ENCODE results near the gene HIPK4.

HIPK4 gene

GRCh38 chr19:40378509-40378908 lies 11.5 kb downstream of the HIPK4 start:
- TF ChIP-seq TCF4 (CRISPR knock-in tag; IDR thresholded peaks at IDR 0.05; ENCODE audit: borderline replicate concordance): no peak
- TF ChIP-seq TSHZ2 (CRISPR knock-in tag; IDR thresholded peaks at IDR 0.05): no peak
- no peak for TF ChIP-seq ZNF8 (CRISPR knock-in tag; IDR thresholded peaks at IDR 0.05)
- no peak for TF ChIP-seq PPARA (CRISPR knock-in tag; IDR thresholded peaks at IDR 0.05; ENCODE audit: borderline replicate concordance)
- no peak for TF ChIP-seq CSDC2 (CRISPR knock-in tag; IDR thresholded peaks at IDR 0.05)
- no peak for TF ChIP-seq ESRRG (CRISPR knock-in tag; IDR thresholded peaks at IDR 0.05)
- TF ChIP-seq BACH2 (CRISPR knock-in tag; IDR thresholded peaks at IDR 0.05; ENCODE audit: borderline replicate concordance): no peak
- ATAC-seq: no peak

GRCh38 chr19:40377876-40378385 lies 12.1 kb downstream of the HIPK4 start:
- no peak for ATAC-seq
- TF ChIP-seq ZNF70 (CRISPR knock-in tag; IDR thresholded peaks at IDR 0.05) (no peak), ZFP30 (CRISPR knock-in tag; IDR thresholded peaks at IDR 0.05) (no peak), GLIS3 (CRISPR knock-in tag; IDR thresholded peaks at IDR 0.05) (no peak), ESRRG (CRISPR knock-in tag; IDR thresholded peaks at IDR 0.05) (no peak), RARB (CRISPR knock-in tag; IDR thresholded peaks at IDR 0.05) (no peak), BACH2 (CRISPR knock-in tag; IDR thresholded peaks at IDR 0.05; ENCODE audit: borderline replicate concordance) (no peak), OSR1 (CRISPR knock-in tag; IDR thresholded peaks at IDR 0.05) (no peak), ZNF8 (CRISPR knock-in tag; IDR thresholded peaks at IDR 0.05) (no peak), TCF4 (CRISPR knock-in tag; IDR thresholded peaks at IDR 0.05; ENCODE audit: borderline replicate concordance) (no peak), TSHZ2 (CRISPR knock-in tag; IDR thresholded peaks at IDR 0.05) (no peak), CSDC2 (CRISPR knock-in tag; IDR thresholded peaks at IDR 0.05) (no peak), ZFP3 (CRISPR knock-in tag; IDR thresholded peaks at IDR 0.05) (no peak), PPARA (CRISPR knock-in tag; IDR thresholded peaks at IDR 0.05; ENCODE audit: borderline replicate concordance) (no peak), SNAI2 (CRISPR knock-in tag; IDR thresholded peaks at IDR 0.05) (no peak), TOX (CRISPR knock-in tag; IDR thresholded peaks at IDR 0.05; ENCODE audit: borderline replicate concordance) (no peak)
- TF ChIP-seq, protein P1, sequence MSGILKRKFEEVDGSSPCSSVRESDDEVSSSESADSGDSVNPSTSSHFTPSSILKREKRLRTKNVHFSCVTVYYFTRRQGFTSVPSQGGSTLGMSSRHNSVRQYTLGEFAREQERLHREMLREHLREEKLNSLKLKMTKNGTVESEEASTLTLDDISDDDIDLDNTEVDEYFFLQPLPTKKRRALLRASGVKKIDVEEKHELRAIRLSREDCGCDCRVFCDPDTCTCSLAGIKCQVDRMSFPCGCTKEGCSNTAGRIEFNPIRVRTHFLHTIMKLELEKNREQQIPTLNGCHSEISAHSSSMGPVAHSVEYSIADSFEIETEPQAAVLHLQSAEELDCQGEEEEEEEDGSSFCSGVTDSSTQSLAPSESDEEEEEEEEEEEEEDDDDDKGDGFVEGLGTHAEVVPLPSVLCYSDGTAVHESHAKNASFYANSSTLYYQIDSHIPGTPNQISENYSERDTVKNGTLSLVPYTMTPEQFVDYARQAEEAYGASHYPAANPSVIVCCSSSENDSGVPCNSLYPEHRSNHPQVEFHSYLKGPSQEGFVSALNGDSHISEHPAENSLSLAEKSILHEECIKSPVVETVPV (CRISPR knock-in tag; IDR thresholded peaks at IDR 0.05): no peak

DNA sequence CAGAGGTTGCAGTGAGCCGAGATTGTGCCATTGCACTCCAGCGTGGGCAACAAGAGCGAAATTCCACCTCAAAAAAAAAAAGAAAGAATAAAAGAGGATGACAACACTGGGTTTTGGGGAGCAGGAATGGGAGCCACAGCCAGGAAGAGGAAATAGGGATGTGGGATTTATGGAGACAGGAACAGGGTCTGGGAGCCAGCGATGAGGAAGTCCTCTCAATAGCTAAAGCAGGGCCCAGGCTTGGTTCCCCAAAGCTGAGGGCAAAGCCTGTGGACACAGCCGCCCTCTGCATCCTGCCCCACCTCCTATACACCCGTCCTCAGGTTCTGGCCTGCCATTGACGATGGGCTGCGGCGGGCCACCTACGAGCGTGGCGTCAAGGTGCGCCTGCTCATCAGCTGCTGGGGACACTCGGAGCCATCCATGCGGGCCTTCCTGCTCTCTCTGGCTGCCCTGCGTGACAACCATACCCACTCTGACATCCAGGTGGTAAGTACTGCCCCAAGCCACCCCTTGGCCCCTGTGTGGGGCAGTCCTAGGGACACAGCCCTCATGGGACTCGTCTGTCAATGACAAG lies 13.6 kb downstream of the HIPK4 start:
- no peak for ATAC-seq
- TF ChIP-seq ZFP3 (CRISPR knock-in tag; IDR thresholded peaks at IDR 0.05) (no peak), ZNF8 (CRISPR knock-in tag; IDR thresholded peaks at IDR 0.05) (no peak), TCF4 (CRISPR knock-in tag; IDR thresholded peaks at IDR 0.05; ENCODE audit: borderline replicate concordance) (no peak), OSR1 (CRISPR knock-in tag; IDR thresholded peaks at IDR 0.05) (no peak), ISL1 (CRISPR knock-in tag; IDR thresholded peaks at IDR 0.05) (no peak), CREB5 (CRISPR knock-in tag; IDR thresholded peaks at IDR 0.05; ENCODE audit: low read depth) (no peak), ESRRG (CRISPR knock-in tag; IDR thresholded peaks at IDR 0.05) (no peak), CSDC2 (CRISPR knock-in tag; IDR thresholded peaks at IDR 0.05) (no peak), RARB (CRISPR knock-in tag; IDR thresholded peaks at IDR 0.05) (no peak), TOX (CRISPR knock-in tag; IDR thresholded peaks at IDR 0.05; ENCODE audit: borderline replicate concordance) (no peak), GLIS3 (CRISPR knock-in tag; IDR thresholded peaks at IDR 0.05) (no peak), PPARA (CRISPR knock-in tag; IDR thresholded peaks at IDR 0.05; ENCODE audit: borderline replicate concordance) (no peak), SNAI2 (CRISPR knock-in tag; IDR thresholded peaks at IDR 0.05) (no peak), ZFP30 (CRISPR knock-in tag; IDR thresholded peaks at IDR 0.05) (no peak), ZNF70 (CRISPR knock-in tag; IDR thresholded peaks at IDR 0.05) (no peak)
- TF ChIP-seq, protein P1 (CRISPR knock-in tag; IDR thresholded peaks at IDR 0.05): no peak
- TF ChIP-seq, protein P2, sequence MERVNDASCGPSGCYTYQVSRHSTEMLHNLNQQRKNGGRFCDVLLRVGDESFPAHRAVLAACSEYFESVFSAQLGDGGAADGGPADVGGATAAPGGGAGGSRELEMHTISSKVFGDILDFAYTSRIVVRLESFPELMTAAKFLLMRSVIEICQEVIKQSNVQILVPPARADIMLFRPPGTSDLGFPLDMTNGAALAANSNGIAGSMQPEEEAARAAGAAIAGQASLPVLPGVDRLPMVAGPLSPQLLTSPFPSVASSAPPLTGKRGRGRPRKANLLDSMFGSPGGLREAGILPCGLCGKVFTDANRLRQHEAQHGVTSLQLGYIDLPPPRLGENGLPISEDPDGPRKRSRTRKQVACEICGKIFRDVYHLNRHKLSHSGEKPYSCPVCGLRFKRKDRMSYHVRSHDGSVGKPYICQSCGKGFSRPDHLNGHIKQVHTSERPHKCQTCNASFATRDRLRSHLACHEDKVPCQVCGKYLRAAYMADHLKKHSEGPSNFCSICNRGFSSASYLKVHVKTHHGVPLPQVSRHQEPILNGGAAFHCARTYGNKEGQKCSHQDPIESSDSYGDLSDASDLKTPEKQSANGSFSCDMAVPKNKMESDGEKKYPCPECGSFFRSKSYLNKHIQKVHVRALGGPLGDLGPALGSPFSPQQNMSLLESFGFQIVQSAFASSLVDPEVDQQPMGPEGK (CRISPR knock-in tag; IDR thresholded peaks at IDR 0.05; ENCODE audit: borderline replicate concordance): no peak
- TF ChIP-seq, protein P3, sequence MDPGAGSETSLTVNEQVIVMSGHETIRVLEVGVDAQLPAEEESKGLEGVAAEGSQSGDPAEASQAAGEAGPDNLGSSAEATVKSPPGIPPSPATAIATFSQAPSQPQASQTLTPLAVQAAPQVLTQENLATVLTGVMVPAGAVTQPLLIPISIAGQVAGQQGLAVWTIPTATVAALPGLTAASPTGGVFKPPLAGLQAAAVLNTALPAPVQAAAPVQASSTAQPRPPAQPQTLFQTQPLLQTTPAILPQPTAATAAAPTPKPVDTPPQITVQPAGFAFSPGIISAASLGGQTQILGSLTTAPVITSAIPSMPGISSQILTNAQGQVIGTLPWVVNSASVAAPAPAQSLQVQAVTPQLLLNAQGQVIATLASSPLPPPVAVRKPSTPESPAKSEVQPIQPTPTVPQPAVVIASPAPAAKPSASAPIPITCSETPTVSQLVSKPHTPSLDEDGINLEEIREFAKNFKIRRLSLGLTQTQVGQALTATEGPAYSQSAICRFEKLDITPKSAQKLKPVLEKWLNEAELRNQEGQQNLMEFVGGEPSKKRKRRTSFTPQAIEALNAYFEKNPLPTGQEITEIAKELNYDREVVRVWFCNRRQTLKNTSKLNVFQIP (CRISPR knock-in tag; IDR thresholded peaks at IDR 0.05; ENCODE audit: borderline replicate concordance, low read depth): no peak
